Neural cell (in vitro differentiated cells): ENCODE measurements around the gene DIS3L. TPM values are rescaled to one million over a fixed set of nuclear protein-coding genes. Genes with fewer than 3 reads are reported as not detected.
"Not testable (repeated sequence)": the region's sequence is repeated elsewhere in the genome, so short reads cannot be mapped to it uniquely, and the experiment has no call there.

Experiments used
- H2AFZ ChIP-seq: fragments of 200-600, 300-800 bp; sonication (generic), shearing (Covaris generic); 2 replicates; pipeline ENCODE4 v1.6.0; 2014; ENCODE audit warnings: low read depth, mild to moderate bottlenecking, antibody characterized with exemption, low read length, moderate library complexity
- H3F3A ChIP-seq: fragments of 200-600 bp; shearing (Covaris generic); 2 replicates; pipeline ENCODE4 v1.6.1; 2016; ENCODE audit warnings: mild to moderate bottlenecking, moderate library complexity, mixed read lengths, antibody characterized with exemption, low read length; ENCODE audit not compliant: insufficient read depth, poor library complexity, severe bottlenecking
- H3K27ac ChIP-seq: fragments of 200-600, 300-800 bp; sonication (generic), shearing (Covaris generic); 2 replicates; pipeline ENCODE4 v1.5.1; 2014; ENCODE audit warnings: mild to moderate bottlenecking, low read length, moderate library complexity
- H3K27me3 ChIP-seq: fragments of 300-800, 200-600 bp; sonication (generic), shearing (Covaris generic); 2 replicates; pipeline ENCODE4 v1.6.0; 2014; ENCODE audit warnings: mild to moderate bottlenecking, low read depth, low read length, moderate library complexity; ENCODE audit not compliant: insufficient read depth
- H3K36me3 ChIP-seq: fragments of 300-800, 200-600 bp; sonication (generic), shearing (Covaris generic); 2 replicates; pipeline ENCODE4 v1.5.1; 2014; ENCODE audit warnings: mild to moderate bottlenecking, antibody characterized with exemption, low read length, moderate library complexity; ENCODE audit not compliant: insufficient read depth
- H3K4me2 ChIP-seq: fragments of 300-800, 200-600 bp; sonication (generic), shearing (Covaris generic); 2 replicates; pipeline ENCODE4 v1.6.0; 2014; ENCODE audit warnings: mild to moderate bottlenecking, low read length
- H3K4me3 ChIP-seq: fragments of 300-800, 200-600 bp; sonication (generic), shearing (Covaris generic); 2 replicates; pipeline ENCODE4 v1.5.1; 2014; ENCODE audit warnings: mild to moderate bottlenecking, low read length, moderate library complexity
- H3K79me2 ChIP-seq: fragments of 200-600 bp; shearing (Covaris generic); replicated peaks from 2 replicates; pipeline ENCODE4 v1.6.0; 2014; ENCODE audit warnings: mild to moderate bottlenecking, low read length, moderate library complexity; ENCODE audit not compliant: insufficient read depth
- H3K9ac ChIP-seq: fragments of 300-800, 200-600 bp; sonication (generic), shearing (Covaris generic); 2 replicates; pipeline ENCODE4 v1.6.1; 2016; ENCODE audit warnings: mild to moderate bottlenecking, low read length, mixed read lengths
- H3K9me2 ChIP-seq: fragments of 200-600 bp; shearing (Covaris generic); 2 replicates; pipeline ENCODE4 v1.6.1; 2016; ENCODE audit warnings: mild to moderate bottlenecking, low read length, mixed read lengths; ENCODE audit not compliant: insufficient read depth
- H3K9me3 ChIP-seq: fragments of 200-600, 300-800 bp; sonication (generic), shearing (Covaris generic); 2 replicates; pipeline ENCODE4 v1.6.1; 2016; ENCODE audit warnings: mild to moderate bottlenecking, mixed run types, low read length, moderate library complexity, mixed read lengths
- H4K20me1 ChIP-seq: fragments of 200-600 bp; shearing (Covaris generic); 2 replicates; pipeline ENCODE4 v1.6.1; 2016; ENCODE audit warnings: mild to moderate bottlenecking, mixed run types; ENCODE audit not compliant: insufficient read depth
- CTCF ChIP-seq: fragments of 450-650 bp; IDR thresholded peaks from 2 replicates; pipeline ENCODE4 v1.5.1; 2014; ENCODE audit warnings: antibody characterized with exemption, mild to moderate bottlenecking, moderate library complexity; ENCODE audit not compliant: poor library complexity, severe bottlenecking
- EP300 ChIP-seq: fragments of 450-650 bp; conservative IDR thresholded peaks from 2 replicates; pipeline ENCODE4 v1.6.1; 2014; ENCODE audit warnings: antibody characterized with exemption, mild to moderate bottlenecking, moderate library complexity; ENCODE audit not compliant: poor library complexity, severe bottlenecking
- EZH2 ChIP-seq: fragments of 200-600, 300-800 bp; shearing (Covaris generic), sonication (generic); IDR thresholded peaks from 2 replicates; pipeline ENCODE4 v1.6.1; 2014; ENCODE audit warnings: antibody characterized with exemption, low read length, borderline replicate concordance, mild to moderate bottlenecking; ENCODE audit not compliant: insufficient read depth, poor library complexity, severe bottlenecking
- MXI1 ChIP-seq: fragments of 450-650 bp; conservative IDR thresholded peaks from 2 replicates; pipeline ENCODE4 v1.6.1; 2014; ENCODE audit warnings: antibody characterized with exemption, mild to moderate bottlenecking; ENCODE audit not compliant: poor library complexity, severe bottlenecking
- RAD21 ChIP-seq: fragments of 450-650 bp; conservative IDR thresholded peaks from 2 replicates; pipeline ENCODE4 v1.6.1; 2014; ENCODE audit warnings: antibody characterized with exemption, mild to moderate bottlenecking, moderate library complexity
- REST ChIP-seq: IDR thresholded peaks from 2 replicates; pipeline ENCODE4 v1.6.1; 2012; ENCODE audit warnings: borderline replicate concordance
- polyA plus RNA-seq: library from polyadenylated mRNA; depleted of rRNA; stranded (reverse); fragments of >200 nt; gene quantifications from 2 replicates; pipeline ENCODE4 v1.2.3, GENCODE V29; 2014

DIS3L gene
- polyA plus RNA-seq, 1 donor from 2014 or later = 9.9 TPM

DNA sequence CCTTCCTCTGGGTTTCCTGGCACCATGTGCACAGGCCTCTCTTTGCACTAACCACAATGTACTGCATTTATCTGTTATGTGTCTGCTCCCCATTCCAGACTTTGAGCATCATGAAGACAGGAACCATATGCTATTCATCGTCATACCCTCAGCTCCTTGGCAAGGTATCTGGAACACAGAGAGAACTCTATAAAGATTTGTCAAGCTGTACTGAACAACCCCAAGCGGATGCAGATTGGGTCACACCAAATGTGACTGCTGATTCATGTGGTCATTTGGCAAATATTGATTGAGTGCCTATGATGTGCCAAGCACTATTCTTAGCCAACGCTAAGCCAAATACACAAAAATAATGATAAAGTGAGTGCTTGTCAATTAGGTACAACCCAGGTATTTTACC lies 32.3 kb upstream of the DIS3L start:
- Histone ChIP-seq H3K9me2 (no peaks in the 10 kb centered on the region), H3K9ac (no peak overlapping the region), H3K4me2 (no peak overlapping the region), H3K27ac (no peak overlapping the region), H3F3A (no peaks in the 10 kb centered on the region), H3K4me3 (no peak overlapping the region), H3K36me3 (no peaks in the 10 kb centered on the region), H4K20me1 (no peaks in the 10 kb centered on the region), H3K9me3 (no peaks in the 10 kb centered on the region), H3K79me2 (no peaks in the 10 kb centered on the region), H2AFZ (no peak overlapping the region), H3K27me3 (peaks cover 10% of the 10 kb centered on the region)
- no peak for TF ChIP-seq CTCF
- TF ChIP-seq EZH2 = no peak
- TF ChIP-seq MXI1 = no peak

- not testable (repeated sequence) for H3K4me2 ChIP-seq, H3K4me3 ChIP-seq, H3K27me3 ChIP-seq, H3K9me3 ChIP-seq, H3K36me3 ChIP-seq, H2AFZ ChIP-seq, H4K20me1 ChIP-seq, H3F3A ChIP-seq, H3K79me2 ChIP-seq, H3K27ac ChIP-seq, H3K9ac ChIP-seq, H3K9me2 ChIP-seq
These were observed 30.5 kb upstream of the DIS3L start for GRCh38 chr15:66262837-66263236.

GRCh38 chr15:66264859-66265513 lies 28.4 kb upstream of the DIS3L start:
- no peak overlapping the region for H3K4me2 ChIP-seq
- TF ChIP-seq EZH2 = no peak
- no peak overlapping the region for H2AFZ ChIP-seq
- no peaks in the 10 kb centered on the region for H3F3A ChIP-seq
- H3K9me2 ChIP-seq = no peaks in the 10 kb centered on the region
- H3K27me3 ChIP-seq = no peaks in the 10 kb centered on the region
- no peaks in the 10 kb centered on the region for H3K36me3 ChIP-seq
- H3K27ac ChIP-seq = no peak overlapping the region
- H4K20me1 ChIP-seq = no peaks in the 10 kb centered on the region
- no peaks in the 10 kb centered on the region for H3K9me3 ChIP-seq
- H3K4me3 ChIP-seq = no peak overlapping the region
- H3K79me2 ChIP-seq = no peaks in the 10 kb centered on the region
- no peak overlapping the region for H3K9ac ChIP-seq

- Histone ChIP-seq H3K9me2 (no peaks in the 10 kb centered on the region), H3K4me3 (no peak overlapping the region), H3K27ac (no peak overlapping the region), H3K79me2 (no peaks in the 10 kb centered on the region), H3K36me3 (no peaks in the 10 kb centered on the region), H3K9me3 (no peaks in the 10 kb centered on the region), H3F3A (no peaks in the 10 kb centered on the region), H3K27me3 (no peaks in the 10 kb centered on the region), H4K20me1 (no peaks in the 10 kb centered on the region), H2AFZ (no peak overlapping the region), H3K4me2 (peak overlapping the region; percentile 0), H3K9ac (no peak overlapping the region)
- TF ChIP-seq EZH2 = no peak
- no peak for TF ChIP-seq RAD21
- TF ChIP-seq CTCF = no peak
- TF ChIP-seq EP300 = no peak
- TF ChIP-seq REST = no peak
These were observed 23.9 kb upstream of the DIS3L start for GRCh38 chr15:66269326-66270090.
